HepG2 (cell line): ENCODE measurements around the gene KIRREL2. TPM values are rescaled to one million over a fixed set of nuclear protein-coding genes. Genes with fewer than 3 reads are reported as not detected.

ENCODE experiments used
- CENPBD1 ChIP-seq: sonication (generic); formaldehyde crosslinking; IDR thresholded peaks from 2 replicates; pipeline ENCODE4 v1.8.0; 2022; ENCODE audit warnings: missing genetic modification reagents, low read depth, mild to moderate bottlenecking, borderline replicate concordance
- DNMT1 ChIP-seq: sonication (generic); formaldehyde crosslinking; IDR thresholded peaks from 2 replicates; pipeline ENCODE4 v1.5.1; 2020; ENCODE audit warnings: mild to moderate bottlenecking, missing genetic modification reagents
- DRAP1 ChIP-seq: IDR thresholded peaks from 2 replicates; pipeline ENCODE4 v1.6.1; 2016; ENCODE audit warnings: missing genetic modification reagents, missing compliant biosample characterization
- FLYWCH1 ChIP-seq: sonication (generic); formaldehyde crosslinking; IDR thresholded peaks from 2 replicates; pipeline ENCODE4 v1.8.1; 2023; ENCODE audit warnings: mild to moderate bottlenecking, missing genetic modification reagents
- FOXC1 ChIP-seq: sonication (generic); formaldehyde crosslinking; IDR thresholded peaks from 2 replicates; pipeline ENCODE4 v1.8.0; 2022; ENCODE audit warnings: mild to moderate bottlenecking, missing genetic modification reagents, borderline replicate concordance
- HBP1 ChIP-seq: IDR thresholded peaks from 2 replicates; pipeline ENCODE4 v1.6.1; 2016; ENCODE audit warnings: low read depth, control low read depth
- MNT ChIP-seq: fragments of 450-650 bp; IDR thresholded peaks from 2 replicates; pipeline ENCODE4 v1.6.1; 2016
- NR0B2 ChIP-seq: sonication (generic); formaldehyde crosslinking; IDR thresholded peaks from 2 replicates; pipeline ENCODE4 v1.4.0; 2020; ENCODE audit warnings: mild to moderate bottlenecking, missing genetic modification reagents
- ONECUT2 ChIP-seq: sonication (generic); formaldehyde crosslinking; IDR thresholded peaks from 2 replicates; pipeline ENCODE4 v1.4.0; 2020; ENCODE audit warnings: missing genetic modification reagents
- RAD51 ChIP-seq: fragments of 450-650 bp; IDR thresholded peaks from 2 replicates; pipeline ENCODE4 v1.6.1; 2016; ENCODE audit warnings: borderline replicate concordance
- SRSF9 ChIP-seq: fragments of 200-400 bp; formaldehyde crosslinking; IDR thresholded peaks from 2 replicates; pipeline ENCODE4 v1.6.1; 2018; ENCODE audit warnings: borderline replicate concordance, mild to moderate bottlenecking, low read depth, low read length; ENCODE audit not compliant: insufficient read depth, poor library complexity, severe bottlenecking
- ZFP1 ChIP-seq: IDR thresholded peaks from 2 replicates; pipeline ENCODE4 v1.6.1; 2016
- ZKSCAN1 ChIP-seq: fragments of 150-350 bp; IDR thresholded peaks from 2 replicates; pipeline ENCODE4 v1.6.1; 2014; ENCODE audit warnings: low read length
- ZNF18 ChIP-seq: sonication (generic); formaldehyde crosslinking; IDR thresholded peaks from 2 replicates; pipeline ENCODE4 v1.8.0; 2022; ENCODE audit warnings: mild to moderate bottlenecking, missing genetic modification reagents; ENCODE audit not compliant: insufficient replicate concordance
- ZNF484 ChIP-seq: sonication (generic); formaldehyde crosslinking; IDR thresholded peaks from 2 replicates; pipeline ENCODE4 v1.5.1; 2020; ENCODE audit warnings: mild to moderate bottlenecking, low read depth, missing genetic modification reagents, borderline replicate concordance
- ZNF607 ChIP-seq: sonication (generic); formaldehyde crosslinking; IDR thresholded peaks from 2 replicates; pipeline ENCODE4 v1.5.1; 2020; ENCODE audit warnings: missing genetic modification reagents, mild to moderate bottlenecking, borderline replicate concordance
- ZNF770 ChIP-seq: sonication (generic); formaldehyde crosslinking; IDR thresholded peaks from 2 replicates; pipeline ENCODE4 v1.5.0; 2020; ENCODE audit warnings: mild to moderate bottlenecking, missing genetic modification reagents
- ZNF781 ChIP-seq: sonication (generic); formaldehyde crosslinking; IDR thresholded peaks from 2 replicates; pipeline ENCODE4 v1.5.1; 2020; ENCODE audit warnings: borderline replicate concordance, mild to moderate bottlenecking, missing genetic modification reagents; ENCODE audit errors: not compliant biosample characterization
- polyA plus RNA-seq, 8 experiments: library from polyadenylated mRNA; depleted of rRNA in 3 of 8; stranded (reverse) in 7 of 8; unstranded in 1 of 8; fragments of >200 nt; fragmentation: Illumina TruSeq in 4 of 8; extraction: Trizol in 4 of 8; gene quantifications; 2 replicates each; pipeline versions ENCODE4 v1.2.1 to v1.2.3, GENCODE V29; 2011 to 2016; ENCODE audit warnings: low read depth in 4 of 8, missing spikeins in 1 of 8, mixed read lengths in 1 of 8; ENCODE audit not compliant: insufficient read depth in 1 of 8
- total RNA-seq, 5 experiments: library from RNA; depleted of rRNA; stranded (reverse); fragments of >200 nt; fragmentation: Illumina TruSeq; extraction: Trizol; gene quantifications; 2 replicates each; pipeline ENCODE4 v1.2.3, GENCODE V29; 2016; ENCODE audit warnings: low read depth in 1 of 5

The KIRREL2 gene
- total and polyA plus RNA-seq, 2 of the 13 experiments (the other 11 are each of a cell fraction or from before 2014, with no cell fraction given), result 0.18 to 2.4 TPM

- TF ChIP-seq DNMT1 (no peak), ZNF607 (CRISPR knock-in tag) (peak; percentile 95), ZNF484 (CRISPR knock-in tag) (no peak), ONECUT2 (CRISPR knock-in tag) (0 out of 2 replicates have a peak, but pooled peaks have one; percentile 54), ZFP1 (CRISPR knock-in tag) (peak; percentile 54; the same call in 1 of the 2 replicates), ZKSCAN1 (no peak), RAD51 (no peak; the same call in 1 of the 2 replicates), FLYWCH1 (peak; percentile 82; the same call in 1 of the 2 replicates), ZNF770 (CRISPR knock-in tag) (no peak), SRSF9 (no peak), MNT (peak; percentile 92), FOXC1 (CRISPR knock-in tag) (peak; percentile 59; the same call in 1 of the 2 replicates), NR0B2 (CRISPR knock-in tag) (peak; percentile 91), HBP1 (CRISPR knock-in tag) (peak; percentile 96), ZNF18 (CRISPR knock-in tag) (peak; percentile 56), CENPBD1 (no peak), ZNF781 (CRISPR knock-in tag) (peak; percentile 99), DRAP1 (peak; percentile 75)
Observed at GRCh38 chr19:35879770-35880317, 23.1 kb downstream of the KIRREL2 start (continued).
